Gastroesophageal sphincter (tissue), 3 donors: ENCODE data around the gene SPG7.

Source experiments
- CTCF ChIP-seq, 4 experiments: fragments of 200-600 bp in 2 of 4; fragments of 450-650 bp in 2 of 4; sonication (generic) in 1 of 4; IDR thresholded peaks; one replicate each; pipeline ENCODE4 v1.5.1; 2017 to 2019; ENCODE audit warnings: antibody characterized with exemption in 4 of 4, mild to moderate bottlenecking in 2 of 4, moderate library complexity in 2 of 4
- EP300 ChIP-seq: sonication (generic); formaldehyde crosslinking; IDR thresholded peaks from one replicate; pipeline ENCODE4 v1.6.1; 2017; ENCODE audit warnings: antibody characterized with exemption, mild to moderate bottlenecking
- POLR2A ChIP-seq, 2 donors: fragments of 450-650 bp; IDR thresholded peaks; one replicate each; pipeline ENCODE4 v1.6.1; 2017; ENCODE audit warnings: antibody characterized with exemption in 2 of 2, mild to moderate bottlenecking in 2 of 2, moderate library complexity in 1 of 2
- POLR2AphosphoS5 ChIP-seq: sonication (generic); formaldehyde crosslinking; IDR thresholded peaks from one replicate; pipeline ENCODE4 v1.6.1; 2017; ENCODE audit warnings: antibody characterized with exemption

GRCh38 chr16:89571636-89572035 lies 63.4 kb downstream of the SPG7 start:
- TF ChIP-seq EP300, result no peak
- TF ChIP-seq POLR2A (IDR thresholded peaks at IDR 0.05), result no peak
- no peak for TF ChIP-seq POLR2AphosphoS5
- no peak for TF ChIP-seq CTCF (IDR thresholded peaks at IDR 0.05)
